Activated naive CD8-positive, alpha-beta T cell treated with anti-CD3 and anti-CD28 coated beads, Interleukin-2, amount 50 U/mL, for 16 hours (primary cell): ENCODE results near the gene PRKCA.
"Not testable (repeated sequence)": the region's sequence is repeated elsewhere in the genome, so short reads cannot be mapped to it uniquely, and the experiment has no call there.

ENCODE experiments used
- DNase-seq: peaks from one replicate; pipeline ENCODE4 v3.0.0-alpha.2; 2020; ENCODE audit warnings: low read depth, low spot score

Gene PRKCA

DNA sequence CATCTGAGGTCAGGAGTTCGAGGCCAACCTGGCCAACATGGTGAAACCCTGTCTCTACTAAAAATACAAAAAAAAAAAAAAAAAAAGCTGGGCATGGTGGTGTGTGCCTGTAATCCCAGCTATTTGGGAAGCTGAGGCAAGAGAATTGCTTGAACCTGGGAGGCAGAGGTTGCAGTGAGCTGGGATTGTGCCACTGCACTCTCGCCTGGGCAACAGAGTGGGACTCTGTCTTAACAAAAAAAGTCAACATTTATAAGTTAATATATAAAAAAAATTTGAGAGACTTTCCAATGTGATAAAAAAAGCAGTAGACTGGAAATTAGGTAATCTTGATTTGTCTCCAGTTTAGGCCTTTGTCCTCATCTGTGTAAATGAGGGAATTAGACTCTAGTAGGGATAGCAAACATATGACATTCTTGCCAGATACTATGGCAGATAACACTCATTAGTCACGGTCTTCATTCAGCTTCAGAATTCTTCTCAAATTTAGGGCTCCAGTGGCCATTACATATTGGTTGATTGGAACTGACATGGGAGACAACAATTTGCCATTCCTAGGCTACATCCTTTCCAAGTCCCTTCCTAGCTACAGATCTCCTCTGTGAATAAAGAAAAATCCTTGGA is 22.1 kb downstream of the PRKCA start:
- not testable (repeated sequence) for DNase-seq

DNA sequence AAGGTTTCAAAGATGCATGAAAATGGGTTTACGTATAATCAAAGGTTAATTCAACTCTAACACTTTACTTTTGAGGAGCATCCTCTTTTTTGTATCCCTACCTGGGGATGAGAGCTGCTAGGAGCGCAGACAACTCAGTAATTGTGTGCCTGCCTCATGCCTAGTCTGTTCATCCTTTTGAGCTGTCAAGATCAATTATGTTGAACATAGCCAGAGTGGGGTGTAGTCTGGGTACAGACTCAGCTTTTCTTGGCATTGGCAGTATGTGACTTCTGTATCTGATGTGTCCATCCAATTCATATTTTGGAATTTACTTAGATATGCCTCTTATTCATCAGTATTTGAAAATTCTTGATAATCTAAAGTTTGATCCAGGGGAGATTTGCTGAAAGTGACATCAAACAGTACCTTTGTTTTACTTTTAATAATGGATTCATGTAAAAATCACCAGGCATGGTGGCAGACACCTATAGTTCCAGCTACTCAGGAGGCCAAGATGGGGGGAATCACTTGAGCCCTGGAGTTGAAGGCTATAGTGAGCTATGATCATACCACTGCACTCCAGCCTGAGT is 24.1 kb downstream of the PRKCA start:
- DNase-seq: no peak

DNA sequence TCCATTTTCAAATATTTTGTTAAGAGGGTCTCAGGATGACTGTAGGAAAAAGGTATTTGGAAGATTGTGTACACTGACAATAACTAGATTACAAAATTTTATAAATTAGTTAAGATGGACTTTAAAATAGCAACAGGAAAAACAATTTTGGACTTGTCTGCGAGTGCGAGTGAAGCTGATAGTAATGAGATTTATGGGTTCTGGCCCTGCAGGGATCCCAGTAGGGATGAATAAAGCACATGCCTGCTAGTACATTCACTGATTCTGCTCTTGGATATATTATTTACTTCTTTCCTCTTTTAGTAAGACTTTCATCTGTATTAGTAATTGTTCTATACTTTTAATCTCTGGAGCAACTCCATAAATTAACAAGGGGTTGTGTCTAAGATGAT is 28.2 kb downstream of the PRKCA start:
- no peak for DNase-seq

DNA sequence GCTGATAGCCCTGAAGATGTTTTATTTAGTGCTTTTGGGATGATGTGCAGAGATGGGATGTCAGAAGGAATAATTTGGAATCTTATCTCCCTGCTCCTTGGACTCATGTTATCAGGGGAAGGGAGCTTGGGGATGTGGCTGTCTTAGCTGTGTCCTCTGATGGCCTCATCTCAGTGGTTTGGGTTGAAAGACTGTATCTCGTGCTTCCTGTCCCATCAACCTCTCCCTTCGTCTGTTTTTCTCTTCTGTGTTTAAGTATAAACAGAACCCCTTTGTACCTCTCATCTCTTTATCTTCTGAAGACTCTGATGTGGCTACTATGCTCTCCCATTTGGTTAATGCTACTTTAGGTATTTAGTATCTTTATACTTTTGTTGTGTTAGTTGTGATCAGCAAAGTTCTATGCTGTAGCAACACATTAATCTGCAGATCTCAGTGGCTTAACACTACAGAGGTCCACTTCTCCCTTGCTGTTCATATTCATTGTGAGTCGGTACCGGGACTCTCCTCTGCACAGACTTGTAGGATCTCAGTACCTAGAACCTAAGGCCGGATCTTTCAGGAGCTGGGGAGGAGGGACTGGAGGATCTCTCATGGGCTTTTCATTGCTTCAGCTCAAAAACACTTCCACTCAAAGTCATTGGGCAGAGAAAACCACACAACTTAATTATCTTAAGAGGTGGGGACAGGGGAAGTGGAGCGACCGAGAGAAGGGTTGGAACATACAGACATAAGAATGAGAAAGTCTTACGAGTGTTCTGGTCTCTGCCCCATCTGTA is 28.8 kb downstream of the PRKCA start:
- no peak for DNase-seq

DNA sequence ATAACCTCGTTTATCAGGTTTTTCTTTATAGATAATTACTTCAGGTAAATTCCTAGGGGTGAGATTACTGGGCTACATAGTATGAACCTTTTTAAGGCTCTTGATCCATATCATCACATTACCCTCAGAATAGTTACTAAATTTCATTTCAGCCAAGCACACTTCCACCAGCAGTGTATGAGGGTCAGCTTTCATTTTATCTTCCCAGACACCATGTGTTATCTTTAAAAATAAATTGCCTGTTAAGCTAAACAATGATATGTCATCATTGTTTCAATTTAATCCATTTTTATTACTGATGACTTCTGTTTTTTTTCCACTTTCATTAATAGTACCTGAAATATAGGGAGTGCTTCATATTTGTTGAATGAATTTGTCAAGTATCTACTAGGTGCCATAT is 33.4 kb downstream of the PRKCA start:
- DNase-seq: no peak

DNA sequence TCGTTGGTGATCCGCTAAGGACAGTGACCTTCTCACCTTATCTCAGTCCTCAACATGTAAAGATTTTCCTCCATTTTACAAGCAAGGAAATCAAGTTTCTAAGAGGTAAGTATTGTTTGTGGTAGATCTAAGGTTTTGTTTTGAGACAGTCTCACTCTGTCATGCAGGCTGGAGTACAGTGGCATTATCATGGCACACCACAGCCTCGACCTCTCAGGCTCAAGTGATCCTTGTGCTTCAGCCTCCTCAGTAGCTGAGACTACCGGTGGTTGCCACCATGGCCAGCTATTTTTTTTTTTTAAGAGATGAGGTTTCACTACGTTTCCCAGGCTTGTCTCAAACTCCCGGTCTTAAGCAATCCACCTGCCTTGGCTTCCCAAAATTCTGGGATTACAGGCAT is 34.9 kb downstream of the PRKCA start:
- DNase-seq: no peak

DNA sequence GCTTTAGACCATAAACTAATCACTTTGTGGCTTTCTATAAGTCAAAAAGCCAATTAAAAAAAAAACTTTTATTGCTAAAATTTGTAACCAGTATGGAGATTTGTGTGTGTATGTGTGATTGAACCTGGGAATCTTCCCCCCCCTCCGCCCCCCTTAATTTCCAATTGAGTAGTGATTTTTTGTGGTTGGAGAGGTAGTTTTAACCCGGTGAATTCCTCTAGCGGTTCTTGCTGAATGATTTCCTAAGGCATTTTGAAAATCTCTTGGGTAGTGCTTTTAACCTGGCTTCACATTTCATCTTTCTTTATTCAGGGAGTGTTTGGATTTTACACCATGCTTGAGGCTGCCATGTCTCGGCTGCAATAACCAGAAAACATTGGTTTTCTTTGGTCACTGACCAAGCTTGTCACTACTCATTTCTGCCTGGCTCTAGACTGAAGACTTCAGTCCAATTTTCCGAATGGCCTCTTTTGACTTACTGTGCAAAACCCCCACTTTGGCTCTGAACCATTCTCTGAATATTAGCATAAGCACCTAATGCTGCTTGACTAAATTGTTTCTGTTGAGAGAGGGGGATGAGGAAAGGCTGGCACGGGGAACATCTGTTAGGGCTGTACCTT is 35.6 kb downstream of the PRKCA start:
- DNase-seq: no peak

DNA sequence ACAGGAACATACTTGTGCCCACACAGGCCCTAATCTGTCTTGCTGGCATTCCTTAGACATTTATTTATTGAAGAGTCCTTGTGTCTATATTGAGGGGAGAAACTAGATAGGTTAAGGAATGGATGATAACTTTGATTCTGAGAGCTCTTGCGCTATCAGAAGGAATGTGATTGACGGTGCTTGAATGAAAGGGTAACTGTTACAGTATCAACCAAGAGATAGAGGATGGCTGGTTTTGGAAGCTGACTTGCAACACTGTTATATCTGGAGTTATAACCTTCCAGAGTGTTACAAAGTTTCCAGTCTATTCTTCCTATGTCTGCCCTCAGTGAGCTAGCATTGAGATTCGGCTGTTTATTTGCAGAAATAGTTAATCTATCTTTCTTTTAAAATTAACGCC is 36.5 kb downstream of the PRKCA start:
- DNase-seq: no peak

DNA sequence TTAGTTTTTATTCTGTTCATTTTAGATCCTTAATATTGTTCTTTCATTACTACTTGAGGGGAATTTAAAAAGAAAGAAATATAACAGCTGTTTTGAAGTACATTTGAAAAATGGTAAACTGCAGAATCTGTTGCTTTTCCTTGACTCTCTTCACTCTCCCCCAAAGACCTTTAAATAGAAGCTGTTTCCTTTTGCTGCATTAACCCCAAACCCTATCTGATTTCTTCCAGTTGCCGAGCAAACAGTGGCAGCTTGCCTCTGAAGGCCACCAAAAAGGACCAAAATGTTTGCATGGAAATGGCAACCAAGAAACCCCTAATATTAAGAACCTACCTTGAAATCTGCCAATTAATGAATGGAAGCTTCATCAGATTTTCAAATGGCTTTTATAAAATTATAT is 37.1 kb downstream of the PRKCA start:
- no peak for DNase-seq

DNA sequence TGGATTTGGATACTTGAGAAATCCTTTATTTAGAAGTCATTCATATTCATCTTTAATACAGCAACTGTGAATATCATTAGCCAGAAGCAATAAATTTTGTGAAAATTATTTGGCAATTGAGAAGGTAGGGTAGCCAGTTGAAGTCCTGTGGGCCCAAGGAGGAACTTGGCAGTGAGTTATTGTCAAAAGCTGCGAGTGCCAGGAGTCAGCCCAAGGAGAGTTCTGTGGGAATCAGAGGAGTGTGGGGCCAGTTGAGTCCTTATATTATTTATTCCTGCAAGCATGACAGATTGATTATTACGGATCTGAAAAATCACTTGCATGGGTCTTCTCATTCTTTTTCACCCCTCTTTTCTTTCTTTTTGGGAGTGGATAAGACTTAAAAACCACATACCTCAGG is 38.3 kb downstream of the PRKCA start:
- DNase-seq: no peak

DNA sequence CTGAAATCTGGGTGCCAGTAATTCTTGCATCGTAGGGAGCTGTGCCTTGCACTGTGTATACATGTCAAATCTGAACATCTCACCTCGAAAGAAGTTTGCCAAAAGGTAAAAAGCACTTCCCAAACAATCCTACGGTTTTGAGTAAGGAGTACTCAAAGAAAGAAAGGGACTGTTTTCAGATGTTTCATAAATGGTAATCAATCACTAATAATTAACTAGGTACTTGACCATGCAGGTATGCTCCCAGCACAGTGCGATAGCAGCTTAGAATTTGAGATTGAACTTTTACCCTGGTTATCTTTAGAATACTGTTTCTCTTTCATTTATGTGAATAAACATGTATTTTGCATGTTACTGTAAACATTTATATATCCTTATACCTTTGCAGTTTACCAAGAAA is 39.0 kb downstream of the PRKCA start:
- no peak for DNase-seq

DNA sequence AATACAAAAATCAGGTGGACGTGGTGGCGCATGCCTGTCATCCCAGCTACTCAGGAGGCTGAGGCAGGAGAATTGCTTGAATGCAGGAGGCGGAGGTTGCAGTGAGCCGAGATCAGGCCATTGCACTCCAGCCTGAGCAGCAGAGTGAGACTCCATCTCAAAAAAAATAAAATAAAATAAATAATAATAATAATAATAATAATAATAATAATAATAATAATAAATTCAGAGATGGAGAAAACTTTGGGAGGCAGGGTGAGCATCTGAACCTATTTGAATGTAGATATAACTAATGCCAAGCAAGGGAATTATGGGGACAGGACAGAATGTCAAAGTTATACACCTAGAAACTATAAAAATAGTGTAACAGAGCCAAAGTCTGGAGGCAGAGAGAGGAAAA is 39.9 kb downstream of the PRKCA start:
- DNase-seq: not testable (repeated sequence)

DNA sequence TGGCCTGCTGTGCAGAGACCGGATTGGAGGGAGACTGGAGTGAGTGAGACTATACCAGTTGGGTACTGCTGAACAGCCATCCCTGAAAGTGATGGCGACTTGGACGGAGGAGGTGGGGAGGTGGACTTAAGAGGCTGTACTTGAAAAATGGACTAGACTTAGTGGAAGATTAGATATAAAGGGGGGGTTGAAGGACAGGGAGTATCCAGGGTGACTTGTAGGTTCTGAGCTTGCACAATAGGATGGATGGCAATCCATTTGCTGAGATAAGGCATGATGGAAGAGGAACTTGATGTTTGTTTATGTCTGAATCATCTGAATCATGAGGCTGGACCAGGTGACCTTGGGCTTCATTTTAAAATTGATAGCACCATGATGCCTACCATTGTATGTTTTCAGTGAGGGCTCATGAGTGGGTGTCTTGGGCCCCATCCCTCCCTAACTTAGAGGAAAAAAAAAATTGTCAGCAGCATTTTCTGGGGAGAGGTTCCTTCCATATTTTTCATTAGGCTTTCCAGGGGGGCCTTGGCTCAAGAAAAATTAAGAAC is 41.2 kb downstream of the PRKCA start:
- no peak for DNase-seq

DNA sequence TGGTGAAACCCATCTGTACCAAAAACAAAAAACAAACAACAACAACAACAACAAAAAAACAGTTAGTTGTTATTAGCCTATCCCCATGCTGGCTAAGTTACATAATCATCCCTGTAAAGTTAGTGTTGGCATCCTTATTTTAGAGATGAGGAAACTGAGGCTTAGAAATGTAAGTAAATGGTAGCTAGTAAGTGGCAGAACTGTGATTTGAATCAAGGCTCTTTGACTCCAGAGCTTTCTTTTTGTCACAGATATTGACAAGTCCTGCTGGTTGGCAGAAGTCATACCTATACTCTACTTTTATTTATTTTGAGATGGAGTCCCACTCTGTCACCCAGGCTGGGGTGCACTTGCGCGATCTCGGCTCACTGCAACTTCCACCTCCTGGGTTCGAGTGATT is 42.1 kb downstream of the PRKCA start:
- no peak for DNase-seq

DNA sequence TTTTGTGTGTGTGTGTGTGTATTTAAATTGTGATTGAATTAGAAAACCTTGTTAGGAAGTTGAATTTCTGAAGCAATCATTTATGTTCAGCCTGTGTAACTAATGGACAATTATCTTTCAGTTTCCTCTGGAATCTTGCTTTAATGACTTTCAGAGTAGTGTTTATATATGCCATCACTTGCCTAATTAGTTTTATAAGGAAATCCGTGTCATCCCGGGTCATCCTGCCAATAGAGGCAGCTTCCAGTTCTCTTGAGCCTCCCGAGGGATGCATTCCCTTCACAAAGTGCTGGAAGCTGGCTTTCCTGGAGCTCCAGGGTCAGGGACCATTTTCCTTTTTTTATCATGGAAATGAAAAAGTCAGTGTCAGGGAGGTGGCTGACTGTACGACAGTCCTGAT is 42.9 kb downstream of the PRKCA start:
- no peak for DNase-seq

DNA sequence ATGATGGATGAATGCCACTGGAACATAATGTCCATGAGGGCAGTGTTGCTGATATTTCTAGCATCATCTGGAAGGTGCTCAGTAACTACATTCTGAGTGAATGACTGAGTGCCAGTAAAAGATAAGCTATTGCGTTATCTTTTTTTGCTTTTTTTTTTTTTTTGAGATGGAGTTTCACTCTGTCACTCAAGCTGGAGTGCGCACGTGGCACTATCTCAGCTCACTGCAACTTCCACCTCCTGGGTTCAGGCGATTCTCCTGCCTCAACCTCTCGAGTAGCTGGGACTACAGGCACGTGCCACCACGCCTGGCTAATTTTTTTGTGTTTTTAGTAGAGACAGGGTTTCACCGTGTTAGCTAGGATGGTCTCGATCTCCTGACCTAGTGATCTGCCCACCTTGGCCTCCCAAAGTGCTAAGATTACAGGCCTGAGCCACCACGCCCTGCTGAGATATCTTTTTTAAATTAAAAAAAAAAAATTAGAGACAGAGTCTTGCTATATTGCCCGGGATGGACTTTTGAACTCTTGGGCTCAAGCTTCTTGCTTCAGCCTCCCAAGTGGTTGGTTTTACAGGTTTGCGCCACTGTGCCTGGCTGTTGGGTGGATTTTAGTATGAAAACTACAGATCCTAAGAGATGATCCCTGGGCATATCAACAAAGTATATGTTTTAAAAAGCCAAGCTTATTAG is 43.7 kb downstream of the PRKCA start:
- DNase-seq: not testable (repeated sequence)

DNA sequence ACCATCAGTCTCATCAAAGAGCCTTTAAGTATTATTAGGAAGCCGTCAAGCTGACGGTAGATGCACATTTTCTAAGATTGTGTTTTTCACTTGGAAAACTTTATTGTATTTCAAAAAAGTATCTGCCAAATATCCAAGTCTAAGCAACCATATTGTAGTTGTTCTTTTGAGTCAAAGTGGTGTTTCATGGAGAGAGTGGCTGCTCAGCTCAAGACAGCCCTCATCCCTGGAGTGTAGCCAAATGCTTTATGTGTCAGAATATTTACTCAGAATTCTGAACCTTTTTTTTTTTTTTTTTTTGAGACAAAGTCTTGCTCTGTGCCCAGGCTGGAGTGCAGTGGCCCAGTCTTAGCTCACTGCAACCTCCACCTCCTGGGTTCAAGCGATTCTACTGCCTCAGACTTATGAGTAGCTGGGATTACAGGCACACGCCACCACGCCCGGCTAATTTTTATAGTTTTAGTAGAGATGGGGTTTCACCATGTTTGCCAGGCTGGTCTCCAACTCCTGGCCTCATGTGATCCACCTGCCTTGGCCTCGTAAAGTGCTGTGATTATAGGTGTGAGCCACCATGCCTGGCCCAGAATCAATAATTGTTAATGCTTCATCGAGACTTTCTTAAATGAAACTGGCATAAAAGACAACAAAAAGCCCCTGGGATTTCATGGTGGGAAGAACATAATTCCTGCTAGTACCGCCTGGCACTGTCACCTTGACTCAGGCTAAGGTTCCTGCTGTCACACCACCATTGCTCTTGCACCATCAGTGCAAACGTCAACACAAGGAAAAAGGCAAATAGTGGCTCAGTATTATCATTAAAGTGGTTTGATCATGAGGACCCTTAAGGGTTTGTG is 45.5 kb downstream of the PRKCA start:
- no peak for DNase-seq

DNA sequence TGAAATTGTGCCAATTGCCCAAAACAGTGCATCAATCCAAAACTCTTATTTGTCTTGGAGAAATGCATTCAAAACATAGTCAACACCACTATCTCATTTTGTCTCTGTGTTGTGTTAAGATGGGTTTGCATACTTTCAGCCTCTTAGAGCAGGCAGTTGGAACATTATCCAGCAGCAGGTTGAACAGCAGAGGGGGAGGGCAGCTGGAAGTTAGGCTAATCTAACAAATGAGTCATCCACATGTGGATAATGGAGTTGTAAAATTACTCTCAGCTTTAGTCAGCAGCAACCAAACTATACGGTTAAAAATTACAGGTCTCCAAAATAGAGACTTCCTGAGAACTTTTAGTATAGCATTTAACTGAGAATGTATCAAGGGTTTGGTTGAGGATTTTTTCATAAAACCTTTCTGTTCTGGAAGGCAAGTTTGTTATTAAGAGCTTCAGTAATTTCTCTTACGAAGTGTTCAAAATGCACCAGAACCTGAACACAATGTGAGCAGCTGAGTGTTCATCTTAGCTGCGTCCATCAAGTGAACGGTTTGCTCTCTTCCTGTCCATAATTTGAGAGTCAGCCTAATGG is 46.3 kb downstream of the PRKCA start:
- DNase-seq: no peak

DNA sequence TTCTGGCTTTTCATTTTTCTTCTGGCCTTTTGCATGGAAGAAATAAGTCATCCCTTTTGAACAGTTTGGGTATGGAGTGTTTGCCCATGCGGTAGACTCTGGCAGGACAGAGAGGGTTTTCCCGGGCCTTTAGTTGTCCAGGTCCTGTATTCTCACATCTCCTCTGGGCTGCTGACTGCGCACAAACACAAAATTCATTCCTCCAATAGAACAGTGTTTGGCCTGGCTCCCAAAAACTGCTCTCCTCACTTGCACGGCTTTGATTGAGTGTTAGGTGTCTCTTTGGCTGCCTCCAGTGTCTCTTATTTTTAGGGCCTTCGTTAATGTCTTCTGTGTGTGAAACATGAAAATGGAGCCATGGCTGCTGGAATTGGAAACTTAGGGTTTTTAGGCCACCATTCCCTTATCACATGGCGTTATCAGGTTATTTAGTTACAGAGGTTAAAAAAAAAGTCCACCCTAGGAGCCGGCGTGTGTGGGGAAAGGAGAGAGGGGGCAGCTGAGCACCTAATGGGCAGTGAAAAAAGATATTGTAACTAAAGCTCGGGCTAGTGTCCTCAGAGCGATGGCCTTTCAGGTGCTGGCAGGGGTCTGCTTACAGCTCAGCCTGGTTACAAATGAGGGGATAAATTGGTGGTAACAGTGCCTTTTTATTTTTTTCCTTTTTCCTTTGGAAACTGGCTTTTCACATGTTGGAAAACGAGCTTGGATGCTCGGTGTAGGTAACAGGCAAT is 47.3 kb downstream of the PRKCA start:
- DNase-seq: no peak

DNA sequence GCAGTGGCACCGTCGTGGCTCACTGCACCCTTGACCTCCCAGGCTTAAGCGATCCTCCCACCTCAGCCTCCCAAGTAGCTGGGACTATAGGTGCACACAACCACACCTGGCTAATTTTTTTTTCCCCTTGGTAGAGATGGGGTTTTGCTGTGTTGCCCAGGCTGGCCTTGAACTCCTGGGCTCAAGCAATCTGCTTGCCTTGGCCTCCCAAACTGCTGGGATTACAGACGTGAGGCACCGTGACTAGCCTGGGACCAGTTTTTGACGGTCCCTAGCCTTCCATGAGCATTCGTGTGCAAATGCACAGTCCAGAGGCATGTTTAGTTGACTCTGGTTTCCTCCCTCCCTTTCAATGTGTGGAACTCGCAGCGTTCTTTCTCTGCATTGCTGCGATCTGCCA is 48.2 kb downstream of the PRKCA start:
- not testable (repeated sequence) for DNase-seq
